Activated T-cell treated with anti-CD3 and anti-CD28 coated beads, Interleukin-2, amount 50 U/mL, for 48 hours (primary cell): ENCODE data around the gene TYROBP.

Source experiments
- DNase-seq, 2 experiments: peaks; one replicate each; pipeline ENCODE4 v3.0.0-alpha.2; 2020

TYROBP gene

DNA sequence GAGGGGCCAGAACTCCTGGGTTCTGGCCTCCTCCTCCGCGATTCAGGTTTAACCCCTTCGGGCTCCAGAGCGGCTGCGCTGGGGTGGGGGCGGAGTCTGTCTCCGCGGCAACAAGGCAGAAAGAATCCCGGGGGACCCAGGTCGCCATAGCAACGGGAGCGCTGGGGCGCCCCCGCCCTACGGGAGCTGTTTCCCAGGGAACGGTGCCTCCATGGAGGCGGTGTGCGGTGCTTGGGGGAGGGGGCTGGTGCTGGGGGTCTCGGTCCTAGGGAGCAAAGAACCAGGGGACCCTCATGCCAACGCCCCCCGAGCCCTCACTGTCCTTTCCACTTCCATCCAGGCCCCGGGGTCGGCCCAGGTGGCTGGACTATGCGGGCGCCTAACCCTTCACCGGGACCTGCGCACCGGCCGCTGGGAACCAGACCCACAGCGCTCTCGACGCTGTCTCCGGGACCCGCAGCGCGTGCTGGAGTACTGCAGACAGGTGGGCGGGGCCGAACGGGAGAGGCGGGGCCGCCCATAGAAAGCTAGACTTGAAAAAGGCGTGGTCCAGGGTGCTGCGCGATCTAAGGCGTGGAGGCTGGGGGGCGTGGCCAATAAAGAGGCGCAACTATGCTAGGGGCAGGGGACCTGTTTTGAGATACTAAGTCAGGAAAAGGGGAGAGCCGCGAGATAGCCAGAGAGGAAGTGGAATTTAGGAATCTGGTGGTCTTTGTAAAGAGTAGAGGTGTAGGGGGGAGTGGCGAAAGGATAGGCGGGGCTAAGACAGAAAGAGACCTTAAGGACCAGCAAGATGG, 38.6 kb downstream of the TYROBP start:
- peak; percentile 91 to 92 for DNase-seq

DNA sequence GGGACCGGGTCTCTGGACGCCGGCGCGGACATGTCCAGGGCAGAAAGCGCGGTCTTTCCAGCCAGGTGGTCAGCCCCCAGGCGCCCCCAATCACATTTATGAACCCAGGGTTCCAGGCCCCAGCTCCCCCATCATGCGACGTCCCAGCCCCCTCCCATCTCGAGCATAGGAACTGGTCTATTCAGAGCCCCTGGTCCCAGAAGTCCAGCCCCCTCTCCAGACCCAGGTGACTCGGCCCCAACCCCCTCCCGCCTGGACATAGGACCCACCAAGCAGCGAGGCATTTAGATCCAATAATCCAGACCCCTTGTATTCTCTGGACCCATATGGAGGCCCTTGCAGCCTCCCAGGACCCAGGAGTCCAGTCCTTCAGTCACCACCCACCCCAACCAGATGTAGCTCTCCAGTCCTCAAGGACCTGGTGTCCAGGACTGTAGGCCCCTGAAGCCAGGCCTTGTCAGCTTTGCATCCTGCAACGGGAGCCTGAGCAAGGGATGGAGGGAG, 39.2 kb downstream of the TYROBP start:
- DNase-seq = no peak

DNA sequence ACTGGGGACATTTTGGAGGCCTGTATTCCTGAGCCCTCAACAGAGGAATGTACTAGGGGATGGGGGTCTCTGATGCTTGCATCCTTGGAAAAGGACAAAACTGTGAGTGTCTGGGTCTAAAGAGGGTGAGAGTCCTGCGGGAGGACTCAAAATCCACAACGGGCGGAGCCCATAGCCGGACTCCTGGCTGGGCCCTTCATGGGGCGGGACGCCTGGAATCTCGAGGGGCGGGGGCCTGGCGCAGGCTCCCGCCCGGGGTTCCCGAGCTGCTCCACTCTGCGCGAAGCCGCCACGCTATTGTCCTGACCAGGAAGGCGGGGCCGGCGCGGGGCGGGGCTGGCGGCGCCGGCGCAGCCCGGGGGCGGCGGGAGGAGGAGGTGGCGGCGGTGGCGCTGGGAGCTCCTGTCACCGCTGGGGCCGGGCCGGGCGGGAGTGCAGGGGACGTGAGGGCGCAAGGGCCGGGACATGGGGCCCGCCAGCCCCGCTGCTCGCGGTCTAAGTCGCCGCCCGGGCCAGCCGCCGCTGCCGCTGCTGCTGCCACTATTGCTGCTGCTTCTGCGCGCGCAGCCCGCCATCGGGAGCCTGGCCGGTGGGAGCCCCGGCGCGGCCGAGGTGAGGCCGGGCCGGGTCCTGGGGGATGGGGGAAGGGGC, 39.8 kb downstream of the TYROBP start, which contains the start of gene APLP1:
APLP1 (plus strand) TSS at position 403 of the 651 bp plus-strand sequence; CDS start at position 466, 63 bp downstream.
- peak; percentile 80 to 85 for DNase-seq

- DNase-seq = no peak
Observed at GRCh38 chr19:35863018-35863417, 45.1 kb downstream of the TYROBP start.

- no peak for DNase-seq
Observed at GRCh38 chr19:35862528-35862927, 45.6 kb downstream of the TYROBP start.

DNA sequence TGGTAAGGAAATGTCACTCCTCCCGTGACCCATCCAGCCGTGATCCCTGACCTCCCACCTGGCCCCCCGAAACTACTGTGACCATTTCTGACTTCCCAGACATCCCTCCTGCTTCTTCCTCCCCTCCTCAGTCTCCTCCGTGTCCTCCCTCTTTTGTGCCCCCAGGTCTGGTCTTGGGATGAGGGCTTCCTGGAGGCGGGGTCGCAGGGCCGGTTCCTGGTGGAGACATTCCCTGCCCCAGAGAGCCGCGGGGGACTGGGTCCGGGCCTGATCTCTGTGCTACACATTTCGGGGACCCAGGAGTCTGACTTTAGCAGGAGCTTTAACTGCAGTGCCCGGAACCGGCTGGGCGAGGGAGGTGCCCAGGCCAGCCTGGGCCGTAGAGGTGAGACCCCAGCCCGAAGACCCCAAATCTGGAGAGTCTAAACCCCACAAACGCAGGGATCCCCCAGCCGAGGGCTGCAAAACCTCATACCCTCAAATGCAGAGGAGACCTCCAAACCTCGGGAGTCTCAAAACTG, 46.4 kb downstream of the TYROBP start:
- DNase-seq = no peak

DNA sequence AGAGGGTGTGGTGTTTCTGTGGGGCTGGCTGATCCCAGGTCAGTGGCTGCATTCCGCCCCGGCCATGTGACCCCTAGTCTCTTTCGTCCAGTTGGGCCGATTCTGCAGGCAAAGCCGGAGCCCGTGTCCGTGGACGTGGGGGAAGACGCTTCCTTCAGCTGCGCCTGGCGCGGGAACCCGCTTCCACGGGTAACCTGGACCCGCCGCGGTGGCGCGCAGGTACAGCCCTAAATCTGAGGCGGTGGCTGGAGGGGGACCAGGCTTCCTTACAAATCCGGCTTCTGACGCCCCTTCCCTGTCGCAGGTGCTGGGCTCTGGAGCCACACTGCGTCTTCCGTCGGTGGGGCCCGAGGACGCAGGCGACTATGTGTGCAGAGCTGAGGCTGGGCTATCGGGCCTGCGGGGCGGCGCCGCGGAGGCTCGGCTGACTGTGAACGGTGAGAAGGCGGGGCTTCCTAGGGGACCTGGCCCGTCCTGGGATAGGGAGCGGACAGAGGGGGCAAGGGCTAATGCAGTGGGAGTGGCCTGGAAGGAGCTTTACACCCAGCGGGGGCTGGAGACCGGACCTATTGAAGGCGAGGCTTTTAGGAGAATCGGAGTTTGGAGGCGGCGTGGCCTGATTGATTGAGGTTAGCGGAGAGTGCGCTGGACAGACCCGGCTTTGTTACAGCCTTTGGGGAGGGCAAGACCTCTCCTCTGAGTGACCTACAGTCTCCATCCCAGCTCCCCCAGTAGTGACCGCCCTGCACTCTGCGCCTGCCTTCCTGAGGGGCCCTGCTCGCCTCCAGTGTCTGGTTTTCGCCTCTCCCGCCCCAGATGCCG, 47.1 kb downstream of the TYROBP start:
- DNase-seq = no peak

- DNase-seq = no peak
Observed at GRCh38 chr19:35860436-35860817, 47.7 kb downstream of the TYROBP start.

DNA sequence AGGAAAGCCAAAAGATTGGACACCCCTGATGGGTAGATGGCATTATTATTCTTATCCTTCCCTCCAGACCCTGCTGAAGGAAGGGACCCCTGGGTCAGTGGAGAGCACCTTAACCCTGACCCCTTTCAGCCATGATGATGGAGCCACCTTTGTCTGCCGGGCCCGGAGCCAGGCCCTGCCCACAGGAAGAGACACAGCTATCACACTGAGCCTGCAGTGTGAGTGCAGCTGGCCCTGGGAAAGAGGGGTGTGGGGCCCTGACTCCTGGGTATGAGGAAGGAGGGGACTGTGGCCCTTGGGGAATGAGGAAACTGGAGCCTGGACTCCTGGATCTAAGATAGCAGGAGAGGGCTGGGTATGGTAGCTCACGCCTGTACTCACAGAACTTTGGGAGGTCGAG, 48.7 kb downstream of the TYROBP start:
- DNase-seq = no peak

DNA sequence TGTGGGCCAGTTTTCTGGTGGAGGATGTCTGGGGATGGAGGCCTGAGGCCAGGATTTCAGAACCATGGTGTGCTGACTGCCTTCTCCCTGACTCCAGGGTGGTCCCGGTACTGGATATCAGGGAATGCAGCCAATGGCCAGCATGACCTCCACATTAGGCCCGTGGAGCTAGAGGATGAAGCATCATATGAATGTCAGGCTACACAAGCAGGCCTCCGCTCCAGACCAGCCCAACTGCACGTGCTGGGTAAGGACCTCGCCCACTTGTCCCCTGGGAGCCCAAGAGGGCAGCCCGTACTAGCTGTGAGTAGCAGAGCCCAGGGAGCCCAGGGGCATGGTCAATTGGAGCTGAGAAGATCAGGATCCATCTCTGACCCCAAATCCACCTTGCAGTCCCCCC, 49.8 kb downstream of the TYROBP start:
- DNase-seq = no peak

DNA sequence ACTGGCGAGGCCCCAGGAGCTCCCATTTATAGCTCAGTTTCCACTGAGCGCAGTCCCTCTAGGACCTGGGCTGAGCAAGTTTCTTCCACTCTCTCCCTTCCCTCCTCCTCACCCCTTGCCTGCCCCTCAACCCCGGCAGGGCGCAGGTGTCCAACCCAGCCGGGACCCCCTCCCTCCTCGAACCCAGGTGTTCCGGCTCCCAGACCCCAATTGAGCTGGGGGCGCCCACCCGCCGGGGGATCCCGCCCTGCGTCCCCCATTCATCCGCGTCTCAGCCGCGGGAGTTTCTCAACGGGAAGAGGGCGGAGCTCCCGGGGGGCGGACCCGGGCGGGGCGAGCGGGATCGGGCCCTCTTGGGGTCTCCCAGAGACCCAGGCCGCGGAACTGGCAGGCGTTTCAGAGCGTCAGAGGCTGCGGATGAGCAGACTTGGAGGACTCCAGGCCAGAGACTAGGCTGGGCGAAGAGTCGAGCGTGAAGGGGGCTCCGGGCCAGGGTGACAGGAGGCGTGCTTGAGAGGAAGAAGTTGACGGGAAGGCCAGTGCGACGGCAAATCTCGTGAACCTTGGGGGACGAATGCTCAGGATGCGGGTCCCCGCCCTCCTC, 51.4 kb downstream of the TYROBP start, which contains the start of gene KIRREL2:
KIRREL2 (plus strand) TSS at position 366 of the 604 bp plus-strand sequence; CDS start at position 575, 209 bp downstream.
- DNase-seq = peak; percentile 65 to 69
